HG03520 (cell line): Measurements from ENCODE around the gene PRAMEF18.
"Not testable (repeated sequence)": the region's sequence is repeated elsewhere in the genome, so short reads cannot be mapped to it uniquely, and the experiment has no call there.

Experiments
- ATAC-seq: cut with Tn5 transposase; IDR thresholded peaks from one replicate; pipeline ENCODE4 v1.9.1; 2021; ENCODE audit warnings: mild to moderate bottlenecking, moderate library complexity; ENCODE audit not compliant: unreplicated experiment

The PRAMEF18 gene

DNA sequence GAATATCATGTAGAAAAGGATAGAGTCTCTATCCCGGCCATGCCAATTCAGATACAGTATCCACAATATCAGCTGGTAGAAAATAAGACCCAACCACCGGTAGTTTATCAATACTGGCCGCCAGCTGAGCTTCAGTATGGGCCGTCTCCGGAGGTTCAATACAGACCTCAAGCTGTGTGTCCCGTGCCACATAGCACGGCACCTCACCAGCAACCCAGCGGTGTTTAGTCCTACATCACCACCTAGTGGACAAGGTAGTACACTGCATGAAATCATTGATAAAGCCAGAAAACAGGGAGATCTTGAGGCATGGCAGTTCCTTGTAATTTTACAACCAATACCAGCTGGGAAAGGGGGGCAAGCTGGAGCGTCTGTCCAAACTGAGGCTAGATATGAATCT lies 17.2 kb downstream of the PRAMEF18 start:
- not testable (repeated sequence) for ATAC-seq

DNA sequence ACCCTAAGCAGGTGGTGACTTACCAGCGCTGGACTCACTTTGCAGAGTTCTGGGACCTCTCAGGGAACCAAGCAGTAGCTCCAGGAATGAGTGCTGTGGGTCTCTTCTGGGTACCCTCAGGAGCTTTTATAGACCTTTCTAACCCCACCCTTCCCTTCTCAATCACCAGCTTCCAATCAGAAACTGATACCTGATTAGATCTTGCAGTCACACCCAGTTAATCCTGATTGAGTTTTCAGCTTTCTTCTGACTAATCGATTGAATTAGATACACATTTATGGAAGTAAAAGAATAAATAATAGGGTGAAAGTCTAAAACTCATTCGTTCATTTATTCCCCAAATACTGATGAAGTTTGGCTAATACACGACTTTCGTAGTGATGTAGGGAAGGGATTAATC lies 24.6 kb downstream of the PRAMEF18 start, which contains the start of gene PRAMEF13:
PRAMEF13 (minus strand) TSS at position 101 of the 400 bp plus-strand sequence. CDS start 1,820 bp downstream, outside the sequence.
- not testable (repeated sequence) for ATAC-seq
